Adipocyte (in vitro differentiated cells): ENCODE results near the gene RBFOX1.

Experiments used
- DNase-seq: peaks from one replicate; pipeline ENCODE4 v3.0.0-alpha.2; 2015; ENCODE audit warnings: low read depth
- H3K27me3 ChIP-seq: replicated peaks from 2 replicates; pipeline ENCODE4 v1.7.0; 2013; ENCODE audit warnings: mild to moderate bottlenecking, low read length, moderate library complexity; ENCODE audit not compliant: control insufficient read depth, insufficient read depth
- H3K36me3 ChIP-seq: 2 replicates; pipeline ENCODE4 v1.7.0; 2013; ENCODE audit warnings: low read length, mild to moderate bottlenecking, moderate library complexity; ENCODE audit not compliant: control insufficient read depth, insufficient read depth, severe bottlenecking
- H3K4me1 ChIP-seq: 2 replicates; pipeline ENCODE4 v1.7.0; 2013; ENCODE audit warnings: mild to moderate bottlenecking, low read length, moderate library complexity; ENCODE audit not compliant: control insufficient read depth, insufficient read depth
- H3K4me3 ChIP-seq: 2 replicates; pipeline ENCODE4 v1.7.0; 2013; ENCODE audit warnings: mild to moderate bottlenecking, low read length, moderate library complexity
- H3K9ac ChIP-seq: 2 replicates; pipeline ENCODE4 v1.7.0; 2013; ENCODE audit warnings: mild to moderate bottlenecking, low read length, moderate library complexity
- H3K9me3 ChIP-seq: 2 replicates; pipeline ENCODE4 v1.7.0; 2013; ENCODE audit warnings: mild to moderate bottlenecking, low read length, moderate library complexity; ENCODE audit not compliant: control insufficient read depth

The RBFOX1 gene

GRCh38 chr16:7315813-7316212 lies 16.8 kb upstream of the RBFOX1 start:
- no peak overlapping the region for H3K4me3 ChIP-seq
- no peaks in the 10 kb centered on the region for H3K36me3 ChIP-seq
- DNase-seq: no peak
- H3K4me1 ChIP-seq: no peaks in the 10 kb centered on the region
- H3K9ac ChIP-seq: no peak overlapping the region
- peaks cover 4% of the 10 kb centered on the region for H3K27me3 ChIP-seq
- H3K9me3 ChIP-seq: no peaks in the 10 kb centered on the region

GRCh38 chr16:7316281-7316888 lies 16.3 kb upstream of the RBFOX1 start:
- peaks cover 4% of the 10 kb centered on the region for H3K27me3 ChIP-seq
- H3K4me3 ChIP-seq: no peak overlapping the region
- DNase-seq: no peak

GRCh38 chr16:7317982-7318381 lies 14.7 kb upstream of the RBFOX1 start:
- Histone ChIP-seq H3K9ac (no peak overlapping the region), H3K9me3 (no peaks in the 10 kb centered on the region), H3K4me3 (no peak overlapping the region), H3K27me3 (peaks cover 4% of the 10 kb centered on the region), H3K36me3 (no peaks in the 10 kb centered on the region), H3K4me1 (no peaks in the 10 kb centered on the region)
- DNase-seq: no peak

More at GRCh38 chr16:7316281-7316888, 16.3 kb upstream of the RBFOX1 start:
- Histone ChIP-seq H3K4me1 (no peaks in the 10 kb centered on the region), H3K9ac (no peak overlapping the region), H3K36me3 (no peaks in the 10 kb centered on the region), H3K9me3 (no peaks in the 10 kb centered on the region)

- Histone ChIP-seq H3K9ac (no peak overlapping the region), H3K36me3 (no peaks in the 10 kb centered on the region), H3K27me3 (peaks cover 3% of the 10 kb centered on the region), H3K9me3 (no peaks in the 10 kb centered on the region), H3K4me1 (no peaks in the 10 kb centered on the region), H3K4me3 (no peak overlapping the region)
- DNase-seq: no peak
Measured at GRCh38 chr16:7318686-7319085, 14.0 kb upstream of the RBFOX1 start.

- H3K9ac ChIP-seq: no peak overlapping the region
- no peaks in the 10 kb centered on the region for H3K27me3 ChIP-seq
- no peaks in the 10 kb centered on the region for H3K4me1 ChIP-seq
- H3K9me3 ChIP-seq: no peaks in the 10 kb centered on the region
- no peak for DNase-seq
- no peak overlapping the region for H3K4me3 ChIP-seq
- H3K36me3 ChIP-seq: no peaks in the 10 kb centered on the region
Measured at GRCh38 chr16:7319514-7319913, 13.1 kb upstream of the RBFOX1 start.

- no peaks in the 10 kb centered on the region for H3K4me1 ChIP-seq
- DNase-seq: no peak
- no peak overlapping the region for H3K4me3 ChIP-seq
- H3K36me3 ChIP-seq: no peaks in the 10 kb centered on the region
- no peaks in the 10 kb centered on the region for H3K9me3 ChIP-seq
- H3K27me3 ChIP-seq: no peaks in the 10 kb centered on the region
- no peak overlapping the region for H3K9ac ChIP-seq
Measured at GRCh38 chr16:7321661-7322060, 11.0 kb upstream of the RBFOX1 start.

GRCh38 chr16:7324321-7324720 lies 8.3 kb upstream of the RBFOX1 start:
- no peak overlapping the region for H3K4me3 ChIP-seq
- no peaks in the 10 kb centered on the region for H3K9me3 ChIP-seq
- H3K27me3 ChIP-seq: no peaks in the 10 kb centered on the region
- no peak for DNase-seq
- H3K9ac ChIP-seq: no peak overlapping the region
- no peaks in the 10 kb centered on the region for H3K4me1 ChIP-seq
- H3K36me3 ChIP-seq: no peaks in the 10 kb centered on the region

GRCh38 chr16:7325834-7326233 lies 6.8 kb upstream of the RBFOX1 start:
- Histone ChIP-seq H3K36me3 (no peaks in the 10 kb centered on the region), H3K4me1 (no peaks in the 10 kb centered on the region), H3K27me3 (no peaks in the 10 kb centered on the region), H3K9me3 (no peaks in the 10 kb centered on the region), H3K4me3 (no peak overlapping the region), H3K9ac (no peak overlapping the region)
- no peak for DNase-seq

GRCh38 chr16:7330709-7331108 lies 1.9 kb upstream of the RBFOX1 start:
- Histone ChIP-seq H3K9ac (no peak overlapping the region), H3K36me3 (no peaks in the 10 kb centered on the region), H3K27me3 (no peaks in the 10 kb centered on the region), H3K9me3 (no peaks in the 10 kb centered on the region), H3K4me3 (no peak overlapping the region), H3K4me1 (no peaks in the 10 kb centered on the region)
- DNase-seq: no peak

- no peaks in the 10 kb centered on the region for H3K9me3 ChIP-seq
- no peaks in the 10 kb centered on the region for H3K27me3 ChIP-seq
- DNase-seq: no peak
- no peak overlapping the region for H3K4me3 ChIP-seq
- no peaks in the 10 kb centered on the region for H3K4me1 ChIP-seq
- no peak overlapping the region for H3K9ac ChIP-seq
- H3K36me3 ChIP-seq: no peaks in the 10 kb centered on the region
Measured at GRCh38 chr16:7331997-7332396, 648 bp upstream of the RBFOX1 start.

- Histone ChIP-seq H3K9me3 (no peaks in the 10 kb centered on the region), H3K4me1 (no peaks in the 10 kb centered on the region), H3K27me3 (no peaks in the 10 kb centered on the region), H3K36me3 (no peaks in the 10 kb centered on the region), H3K4me3 (no peak overlapping the region), H3K9ac (no peak overlapping the region)
- DNase-seq: no peak
Measured at GRCh38 chr16:7333180-7333725, 608 bp downstream of the RBFOX1 start.
